Measurements from ENCODE around the gene CSF2. TPM values are rescaled to one million over a fixed set of nuclear protein-coding genes. Genes with fewer than 3 reads are reported as not detected.
A peak's percentile ranks its signal among the peaks of the same experiment; 100 is the strongest.

CSF2 gene
- total and polyA plus RNA-seq, 2 of the 13 experiments (the other 11 are each of a cell fraction or from before 2014, with no cell fraction given) = not detected

DNA sequence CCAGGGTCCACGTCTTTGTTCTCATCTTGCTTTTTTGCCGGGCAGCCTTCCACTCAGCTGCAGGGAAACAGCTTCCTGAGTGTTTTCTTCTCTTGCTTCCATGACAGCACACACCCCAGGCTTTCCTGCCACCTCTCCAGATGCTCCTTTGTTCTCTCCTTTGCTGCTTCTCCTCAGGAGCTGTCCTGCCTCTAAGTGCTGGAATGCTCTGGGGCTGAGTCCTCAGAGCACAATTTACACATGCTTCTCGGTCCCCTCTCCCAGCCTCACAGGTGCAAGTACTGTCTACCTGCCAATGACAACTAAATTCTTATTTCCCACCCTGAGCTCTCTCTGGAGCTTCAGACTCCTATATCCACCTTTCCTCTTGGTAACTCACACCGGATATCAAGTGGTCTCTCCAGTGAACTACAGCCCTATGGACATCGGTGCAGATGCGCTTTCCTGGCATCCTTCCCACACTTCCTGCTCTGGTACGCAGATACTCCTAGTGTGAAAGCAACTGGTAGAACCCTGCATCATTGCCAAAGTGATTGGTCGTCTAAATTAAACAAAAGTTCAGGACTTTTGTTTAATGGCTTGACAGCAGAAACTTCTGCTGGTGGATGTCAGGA is 48.7 kb upstream of the CSF2 start:
- peak; percentile 83 for TF ChIP-seq MIER2 (CRISPR knock-in tag; IDR thresholded peaks at IDR 0.05)
- no peak for TF ChIP-seq ZNF530 (CRISPR knock-in tag; IDR thresholded peaks at IDR 0.05; ENCODE audit: low read depth)
- TF ChIP-seq REST (IDR thresholded peaks at IDR 0.05; ENCODE audit: borderline replicate concordance in 1 of 2, low read depth in 1 of 2, low read length in 2 of 2) = peak; percentile 24 to 89
- 3% methylated on average over 8 of the region's 8 CpGs for WGBS (ENCODE audit: low lambda C conversion rate)
- ATAC-seq = no peak
- Histone ChIP-seq H3K27ac (ENCODE audit: extremely low read length, insufficient read depth, low read length) (no peak overlapping the region), H4K20me1 (ENCODE audit: insufficient read depth, low read length) (no peaks in the 10 kb centered on the region), H2AFZ (ENCODE audit: low read length) (no peak overlapping the region), H3K4me2 (ENCODE audit: low read depth, low read length) (no peak overlapping the region), H3K4me1 (ENCODE audit: insufficient read depth, low read length) (no peaks in the 10 kb centered on the region), H3K79me2 (ENCODE audit: insufficient read depth, low read length) (no peaks in the 10 kb centered on the region), H3K27me3 (ENCODE audit: control insufficient read depth in 1 of 2, insufficient read depth in 2 of 2, low read length in 2 of 2) (peaks cover 0 to 8% of the 10 kb centered on the region in 2 experiments; a peak in 4 of 5 replicates), H3K9me3 (ENCODE audit: low read length) (no peaks in the 10 kb centered on the region), H3K9ac (ENCODE audit: insufficient read depth, low read depth, low read length) (no peak overlapping the region), H3K4me3 (replicated peaks in 1 of 3; ENCODE audit: insufficient read depth in 1 of 3, low read depth in 2 of 3, low read length in 3 of 3) (no peak overlapping the region), H3K36me3 (replicated peaks in 1 of 2; ENCODE audit: control insufficient read depth in 1 of 2, insufficient read depth in 2 of 2, low read length in 2 of 2) (no peaks in the 10 kb centered on the region)
- FAIRE-seq = no peak
- no TSS peak for BruUV-seq (replicated peaks)
- ChIA-PET CTCF (ENCODE audit: low intra/inter-chr PET ratio, low total read pairs) (no interaction called here), POLR2A (no interaction called here)
- intact Hi-C loops (cut with micrococcal nuclease; ENCODE audit: unreplicated experiment) (no loop called here), in situ Hi-C loops (cut with HindIII; ENCODE audit: extremely low pct_ligation_motif_present, low pct_unique_long_range_greater_than_20kb) (loop anchor here (25.0 kb wide), 1 partner anchor 588 kb away; no protein-coding TSS in a partner anchor)
- no peak for DNase-seq (ENCODE audit: low spot score)
